Liver (tissue), 3 donors: ENCODE results near the gene RAPGEF4.

ENCODE experiments used
- CTCF ChIP-seq: fragments of 150-350 bp; IDR thresholded peaks from 2 replicates; pipeline ENCODE4 v1.5.1; 2017; ENCODE audit warnings: improper control_type of control experiment, low read depth, low read length; ENCODE audit not compliant: missing input control
- FOXA2 ChIP-seq: IDR thresholded peaks from 2 replicates; pipeline ENCODE4 v1.6.1; 2016; ENCODE audit warnings: antibody characterized with exemption
- GABPA ChIP-seq, 2 donors: IDR thresholded peaks in 1 of 2; conservative IDR thresholded peaks in 1 of 2; 2 replicates each; pipeline ENCODE4 v1.6.1; 2016; ENCODE audit warnings: antibody characterized with exemption in 2 of 2, mild to moderate bottlenecking in 1 of 2, moderate library complexity in 1 of 2
- JUND ChIP-seq, 2 donors: IDR thresholded peaks; 2 replicates each; pipeline ENCODE4 v1.6.1; 2016; ENCODE audit warnings: antibody characterized with exemption in 2 of 2
- NR2F2 ChIP-seq: IDR thresholded peaks from 2 replicates; pipeline ENCODE4 v1.6.1; 2016; ENCODE audit warnings: antibody characterized with exemption
- RAD21 ChIP-seq, 2 donors: IDR thresholded peaks; 2 replicates each; pipeline ENCODE4 v1.6.1; 2016; ENCODE audit warnings: antibody characterized with exemption in 2 of 2, mild to moderate bottlenecking in 2 of 2
- SP1 ChIP-seq: IDR thresholded peaks from 2 replicates; pipeline ENCODE4 v1.6.1; 2018; ENCODE audit warnings: antibody characterized with exemption, mild to moderate bottlenecking
- TAF1 ChIP-seq: conservative IDR thresholded peaks from 2 replicates; pipeline ENCODE4 v1.6.1; 2016; ENCODE audit warnings: antibody characterized with exemption, mild to moderate bottlenecking
- YY1 ChIP-seq: IDR thresholded peaks from 2 replicates; pipeline ENCODE4 v1.6.1; 2016; ENCODE audit warnings: antibody characterized with exemption, mild to moderate bottlenecking
- TF ChIP-seq, protein P1 (sequence below): IDR thresholded peaks from 2 replicates; pipeline ENCODE4 v1.6.1; 2016; ENCODE audit warnings: antibody characterized with exemption
- donor health status: healthy.
- donor health status: healthy.

DNA sequence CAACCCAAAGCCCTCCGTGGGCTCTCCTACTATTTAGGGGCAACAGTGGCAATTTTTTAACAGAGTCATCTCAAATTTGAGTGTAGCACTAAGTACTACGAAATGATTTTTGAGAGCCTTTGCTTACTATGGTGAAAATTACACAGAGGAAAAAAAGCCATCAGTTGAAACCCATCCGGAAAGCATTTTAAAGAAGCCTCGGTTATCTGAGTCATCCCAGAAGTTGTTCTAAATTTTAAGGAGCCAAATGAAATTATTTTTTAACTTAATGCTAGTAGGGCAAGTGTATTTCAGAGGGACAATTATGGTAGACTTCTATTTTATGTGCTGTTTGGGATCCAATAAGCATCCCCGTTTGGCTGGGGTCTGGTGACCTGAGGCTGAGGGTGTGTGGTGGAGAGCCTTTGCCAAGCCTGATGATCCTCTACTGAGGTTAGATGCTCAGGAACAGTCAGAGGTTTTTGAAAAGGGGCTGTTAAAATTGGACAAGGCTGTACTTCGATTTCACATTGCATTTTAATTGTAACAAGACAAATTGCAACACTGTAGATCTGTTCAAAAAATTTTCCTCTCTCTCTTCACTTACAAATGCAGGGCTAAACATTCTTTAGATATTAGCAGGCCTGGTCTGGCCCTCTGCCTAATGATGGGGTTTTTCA lies 47.0 kb downstream of the RAPGEF4 start:
- no peak for TF ChIP-seq CTCF
- TF ChIP-seq YY1 = no peak
- no peak for TF ChIP-seq JUND (IDR thresholded peaks at IDR 0.05)
- TF ChIP-seq NR2F2 = no peak
- TF ChIP-seq GABPA (IDR thresholded peaks at IDR 0.05 in 1 of 2, conservative IDR thresholded peaks at IDR 0.05 in 1 of 2) = no peak
- no peak for TF ChIP-seq SP1
- no peak for TF ChIP-seq RAD21 (IDR thresholded peaks at IDR 0.05)
- TF ChIP-seq FOXA2 = no peak
- TF ChIP-seq, protein P1, sequence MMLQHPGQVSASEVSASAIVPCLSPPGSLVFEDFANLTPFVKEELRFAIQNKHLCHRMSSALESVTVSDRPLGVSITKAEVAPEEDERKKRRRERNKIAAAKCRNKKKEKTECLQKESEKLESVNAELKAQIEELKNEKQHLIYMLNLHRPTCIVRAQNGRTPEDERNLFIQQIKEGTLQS = no peak
- TF ChIP-seq TAF1 = no peak
